ENCODE measurements around the gene CBARP.
A peak's percentile ranks its signal among the peaks of the same experiment; 100 is the strongest.

Gene CBARP

GRCh38 chr19:1218751-1219567 lies 18.8 kb downstream of the CBARP start:
- DNase-seq (ENCODE audit: low read depth), result no peak
- H3K4me3 ChIP-seq (ENCODE audit: control insufficient read depth, low read depth, low read length), result no peak overlapping the region
- TF ChIP-seq CTCF (conservative IDR thresholded peaks at IDR 0.05; ENCODE audit: control insufficient read depth, insufficient read depth, low read depth, low read length), result no peak

- TF ChIP-seq CTCF (conservative IDR thresholded peaks at IDR 0.05; ENCODE audit: control insufficient read depth, insufficient read depth, low read depth, low read length), result no peak
- no peak overlapping the region for H3K4me3 ChIP-seq (ENCODE audit: control insufficient read depth, low read depth, low read length)
- no peak for DNase-seq (ENCODE audit: low read depth)
These were observed 20.4 kb downstream of the CBARP start for GRCh38 chr19:1217366-1217765.

- DNase-seq (ENCODE audit: low read depth), result no peak
- TF ChIP-seq CTCF (conservative IDR thresholded peaks at IDR 0.05; ENCODE audit: control insufficient read depth, insufficient read depth, low read depth, low read length), result no peak
- H3K4me3 ChIP-seq (ENCODE audit: control insufficient read depth, low read depth, low read length), result no peak overlapping the region
These were observed 21.0 kb downstream of the CBARP start for GRCh38 chr19:1216756-1217155.

GRCh38 chr19:1214862-1215731 lies 22.7 kb downstream of the CBARP start:
- no peak overlapping the region for H3K4me3 ChIP-seq (ENCODE audit: control insufficient read depth, low read depth, low read length)
- DNase-seq (ENCODE audit: low read depth), result no peak
- TF ChIP-seq CTCF (conservative IDR thresholded peaks at IDR 0.05; ENCODE audit: control insufficient read depth, insufficient read depth, low read depth, low read length), result no peak

- no peak overlapping the region for H3K4me3 ChIP-seq (ENCODE audit: control insufficient read depth, low read depth, low read length)
- no peak for TF ChIP-seq CTCF (conservative IDR thresholded peaks at IDR 0.05; ENCODE audit: control insufficient read depth, insufficient read depth, low read depth, low read length)
- DNase-seq (ENCODE audit: low read depth), result no peak
These were observed 23.4 kb downstream of the CBARP start for GRCh38 chr19:1214299-1214861.

GRCh38 chr19:1213391-1214286 lies 24.2 kb downstream of the CBARP start:
- DNase-seq (ENCODE audit: low read depth), result peak; percentile 91
- TF ChIP-seq CTCF (conservative IDR thresholded peaks at IDR 0.05; ENCODE audit: control insufficient read depth, insufficient read depth, low read depth, low read length), result no peak
- H3K4me3 ChIP-seq (ENCODE audit: control insufficient read depth, low read depth, low read length), result no peak overlapping the region

All from fibroblast of mammary gland (primary cell).